T-helper 9 cell (primary cell): ENCODE data around the gene TMEM150C.
"Not testable (repeated sequence)": the region's sequence is repeated elsewhere in the genome, so short reads cannot be mapped to it uniquely, and the experiment has no call there.

Experiments
- DNase-seq: peaks from one replicate; pipeline ENCODE4 v3.0.0-alpha.2; 2020

The TMEM150C gene

GRCh38 chr4:82567444-82567843 is 5.7 kb upstream of the TMEM150C start:
- no peak for DNase-seq

- DNase-seq = no peak
These were observed 721 bp upstream of the TMEM150C start for GRCh38 chr4:82562564-82562854.

GRCh38 chr4:82560853-82561785 is 669 bp downstream of the TMEM150C start:
- DNase-seq = no peak

- DNase-seq = no peak
These were observed 2.1 kb downstream of the TMEM150C start for GRCh38 chr4:82559735-82560120.

GRCh38 chr4:82559090-82559734 is 2.6 kb downstream of the TMEM150C start:
- DNase-seq = not testable (repeated sequence)

- DNase-seq = no peak
These were observed 6.5 kb downstream of the TMEM150C start for GRCh38 chr4:82555276-82555675.

GRCh38 chr4:82553020-82553419 is 8.8 kb downstream of the TMEM150C start:
- no peak for DNase-seq

GRCh38 chr4:82551734-82552133 is 10.1 kb downstream of the TMEM150C start:
- DNase-seq = no peak

- not testable (repeated sequence) for DNase-seq
These were observed 13.9 kb downstream of the TMEM150C start for GRCh38 chr4:82547850-82548249.

- no peak for DNase-seq
These were observed 18.7 kb downstream of the TMEM150C start for GRCh38 chr4:82543131-82543530.

- no peak for DNase-seq
These were observed 19.1 kb downstream of the TMEM150C start for GRCh38 chr4:82542642-82543041.

GRCh38 chr4:82529322-82529721 is 32.5 kb downstream of the TMEM150C start:
- no peak for DNase-seq

- DNase-seq = no peak
These were observed 32.9 kb downstream of the TMEM150C start for GRCh38 chr4:82528868-82529267.

GRCh38 chr4:82528074-82528473 is 33.7 kb downstream of the TMEM150C start:
- DNase-seq = no peak

GRCh38 chr4:82525307-82525911 is 36.4 kb downstream of the TMEM150C start:
- DNase-seq = no peak

- no peak for DNase-seq
These were observed 37.1 kb downstream of the TMEM150C start for GRCh38 chr4:82524570-82525152.

- DNase-seq = no peak
These were observed 38.6 kb downstream of the TMEM150C start for GRCh38 chr4:82523179-82523578.

GRCh38 chr4:82522472-82522871 is 39.3 kb downstream of the TMEM150C start:
- no peak for DNase-seq

GRCh38 chr4:82521283-82521682 is 40.5 kb downstream of the TMEM150C start:
- no peak for DNase-seq

- DNase-seq = no peak
These were observed 42.0 kb downstream of the TMEM150C start for GRCh38 chr4:82519776-82520175.

GRCh38 chr4:82519072-82519471 is 42.7 kb downstream of the TMEM150C start:
- no peak for DNase-seq

- DNase-seq = no peak
These were observed 44.7 kb downstream of the TMEM150C start for GRCh38 chr4:82517043-82517442.

- no peak for DNase-seq
These were observed 46.1 kb downstream of the TMEM150C start for GRCh38 chr4:82515705-82516104.

GRCh38 chr4:82513382-82513781 is 48.4 kb downstream of the TMEM150C start:
- no peak for DNase-seq
